Testis (tissue), 3 donors: ENCODE data around the gene VSTM1. TPM values are rescaled to one million over a fixed set of nuclear protein-coding genes. Genes with fewer than 3 reads are reported as not detected.

Experiments used
- DNase-seq: peaks from one replicate; pipeline ENCODE4 v3.0.0-alpha.2; 2019
- H3K27ac ChIP-seq, 2 donors: fragments of 200-600 bp; sonication (generic); one replicate each; pipeline ENCODE4 v1.5.1; 2019
- H3K27me3 ChIP-seq: fragments of 200-600 bp; sonication (generic); one replicate; pipeline ENCODE4 v1.5.1; 2019
- H3K36me3 ChIP-seq: fragments of 200-600 bp; sonication (generic); one replicate; pipeline ENCODE4 v1.5.1; 2017; ENCODE audit warnings: low read depth; ENCODE audit errors: missing control alignments
- H3K4me1 ChIP-seq: fragments of 200-600 bp; sonication (generic); one replicate; pipeline ENCODE4 v1.5.1; 2019
- H3K4me3 ChIP-seq, 2 donors: fragments of 200-600 bp; sonication (generic); one replicate each; pipeline ENCODE4 v1.5.1; 2017 to 2019
- H3K9me3 ChIP-seq: fragments of 200-600 bp; sonication (generic); one replicate; pipeline ENCODE4 v1.5.1; 2017
- POLR2A ChIP-seq: fragments of 450-650 bp; IDR thresholded peaks from one replicate; pipeline ENCODE4 v1.6.1; 2017; ENCODE audit warnings: antibody characterized with exemption, mild to moderate bottlenecking, moderate library complexity
- WGBS, 2 donors: methylation state at CpG; one replicate each; pipeline ENCODE4 v1.1.5; 2018; 5-methylcytosine and 5-hydroxymethylcytosine counted together
- intact Hi-C: fragments of 100-400 bp; cut with DNase I; formaldehyde crosslinking; loops from one replicate; pipeline ENCODE4 v1.15.1; 2023; ENCODE audit warnings: low total_unique reads
- polyA plus RNA-seq: library from polyadenylated mRNA; stranded (reverse); fragments of 350-450 nt; fragmentation: Illumina TruSeq; extraction: RNeasy Lipid Tissue Mini Kit (QIAGEN cat#74804); gene quantifications from one replicate; pipeline ENCODE4 v1.2.3, GENCODE V29; 2014; ENCODE audit warnings: low read depth, low replicate concordance; ENCODE audit not compliant: insufficient read depth
- total RNA-seq, 2 donors: library from RNA; depleted of rRNA; stranded (reverse); fragments of >200 nt; gene quantifications; one replicate each; pipeline ENCODE4 v1.2.3, GENCODE V29; 2016
- TF ChIP-seq, protein P1 (sequence below), 3 experiments: fragments of 450-650 bp in 2 of 3; fragments of 200-600 bp in 1 of 3; sonication (generic) in 1 of 3; IDR thresholded peaks; one replicate each; pipeline ENCODE4 v1.5.1; 2016 to 2019; ENCODE audit warnings: antibody characterized with exemption in 3 of 3, mild to moderate bottlenecking in 2 of 3, moderate library complexity in 1 of 3

Gene VSTM1
- total and polyA plus RNA-seq, 3 donors from 2014 or later: 1.4 TPM; not detected in 2

DNA sequence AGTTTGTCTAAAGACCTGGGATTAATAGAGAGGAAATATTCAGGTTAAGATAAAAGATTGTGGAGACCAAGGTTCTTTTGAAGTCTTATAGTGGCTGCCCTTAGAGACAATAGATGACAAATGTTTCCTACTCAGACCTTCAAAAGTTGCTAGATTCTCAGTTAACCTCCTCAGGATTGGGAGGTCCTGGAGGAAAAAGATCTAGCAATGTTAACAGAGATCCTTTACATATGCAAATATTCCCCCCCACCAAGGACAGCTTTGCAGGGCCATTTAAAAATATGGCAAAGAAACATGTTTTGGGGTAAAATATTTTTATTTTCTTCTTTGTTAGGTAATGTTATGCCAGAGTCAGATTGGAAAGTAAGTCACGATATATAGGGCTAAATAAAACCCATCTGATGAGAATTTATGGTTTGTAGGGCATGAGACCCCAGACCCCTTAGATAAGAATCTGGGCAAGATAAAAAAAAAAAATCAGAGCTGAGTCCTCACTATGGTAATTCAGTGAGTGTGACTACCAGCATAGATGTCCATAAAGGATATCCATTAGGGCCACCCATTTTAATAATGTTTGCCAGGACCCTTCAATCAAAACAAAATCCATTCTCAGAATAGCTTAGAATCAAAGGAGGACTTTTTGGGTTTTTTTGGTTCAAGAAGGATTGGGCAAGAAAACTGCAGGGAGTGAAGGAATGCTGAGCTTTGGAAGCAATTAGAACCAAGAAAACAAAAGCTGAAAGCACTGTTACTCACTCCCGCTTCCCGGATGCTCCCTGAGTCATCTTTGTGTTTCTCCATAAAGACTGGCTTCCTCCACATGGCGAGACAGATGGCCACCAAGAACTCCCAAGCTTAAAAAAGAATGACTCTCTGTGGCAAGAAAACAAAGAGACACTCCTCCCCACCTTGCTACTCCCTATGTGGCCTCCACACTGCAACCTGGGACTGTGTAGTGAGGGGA lies 28.2 kb downstream of the VSTM1 start:
- intact Hi-C loops: no loop called here
- no peak for DNase-seq
- Histone ChIP-seq H3K36me3 (no peaks in the 10 kb centered on the region), H3K27me3 (no peaks in the 10 kb centered on the region), H3K4me3 (no peak overlapping the region), H3K27ac (no peak overlapping the region), H3K9me3 (no peaks in the 10 kb centered on the region), H3K4me1 (no peaks in the 10 kb centered on the region)
- 60 to 64% methylated on average over 4 of the region's 4 CpGs for WGBS, 2 donors
- no peak for TF ChIP-seq POLR2A

DNA sequence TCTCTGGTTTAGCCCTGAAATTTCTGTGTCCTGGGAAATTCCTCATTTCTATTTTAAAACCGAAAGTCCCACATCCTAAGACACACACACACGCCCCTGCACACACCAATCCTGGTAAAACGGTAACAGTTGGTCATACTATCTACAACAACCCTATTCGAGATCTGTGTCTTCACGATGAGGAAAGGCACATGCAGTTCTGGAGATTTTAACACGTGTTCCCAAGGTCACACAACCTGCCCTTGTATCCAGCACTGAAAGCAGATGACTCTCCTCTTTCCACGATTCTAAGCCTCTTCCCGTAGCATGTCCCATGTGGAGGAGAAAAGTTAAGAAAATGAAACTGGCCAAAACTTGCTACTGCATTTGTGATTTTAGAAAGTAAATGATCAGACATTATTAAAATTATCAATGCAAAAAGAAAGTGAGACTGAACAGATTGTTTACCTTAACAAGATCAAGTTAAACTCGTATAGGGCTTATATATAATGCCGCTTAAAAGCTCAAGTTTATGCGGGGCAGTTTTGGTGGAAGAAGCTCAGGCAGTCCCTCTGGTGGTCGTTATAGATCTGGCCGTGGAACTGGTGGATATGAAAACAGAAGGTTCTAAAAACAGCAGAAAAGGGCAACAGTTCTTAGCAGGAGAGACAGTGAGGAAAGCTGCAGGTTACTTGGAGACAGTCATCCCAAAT lies 32.7 kb downstream of the VSTM1 start:
- H3K27me3 ChIP-seq: no peaks in the 10 kb centered on the region
- WGBS, 2 donors: 42 to 43% methylated on average over 13 of the region's 13 CpGs

DNA sequence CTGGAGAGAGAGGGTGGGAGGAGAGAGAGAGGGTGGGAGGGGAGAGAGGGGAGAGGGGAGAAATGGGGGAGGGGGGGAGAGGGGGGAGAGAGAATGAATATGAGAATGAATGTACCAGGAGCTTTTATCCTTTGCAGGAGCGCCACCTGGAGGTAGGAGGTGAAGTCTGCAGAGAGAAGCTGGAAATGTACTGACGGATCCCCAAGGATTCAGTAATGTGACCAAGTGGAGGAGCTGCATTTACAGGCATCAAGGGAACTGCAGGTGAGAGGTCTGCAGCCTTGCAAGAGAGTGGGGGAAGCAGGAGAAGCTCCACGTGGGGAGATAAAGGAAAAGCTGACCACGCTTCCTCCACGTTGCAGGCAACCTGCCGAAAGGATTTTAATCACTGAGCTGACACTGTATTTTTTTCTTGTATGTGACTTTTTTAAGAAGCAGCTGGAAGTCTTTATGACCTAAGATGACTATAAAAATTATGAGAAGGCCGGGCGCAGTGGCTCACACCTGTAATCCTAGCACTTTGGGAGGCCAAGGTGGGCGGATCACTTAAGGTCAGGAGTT lies 33.7 kb downstream of the VSTM1 start:
- Histone ChIP-seq H3K9me3 (no peaks in the 10 kb centered on the region), H3K27ac (no peak overlapping the region), H3K4me3 (no peak overlapping the region), H3K4me1 (no peaks in the 10 kb centered on the region), H3K36me3 (no peaks in the 10 kb centered on the region), H3K27me3 (no peaks in the 10 kb centered on the region)
- intact Hi-C loops: no loop called here
- peak; percentile 80 for DNase-seq
- 31 to 37% methylated on average over 9 of the region's 9 CpGs for WGBS, 2 donors
- TF ChIP-seq POLR2A: no peak
- TF ChIP-seq, protein P1, sequence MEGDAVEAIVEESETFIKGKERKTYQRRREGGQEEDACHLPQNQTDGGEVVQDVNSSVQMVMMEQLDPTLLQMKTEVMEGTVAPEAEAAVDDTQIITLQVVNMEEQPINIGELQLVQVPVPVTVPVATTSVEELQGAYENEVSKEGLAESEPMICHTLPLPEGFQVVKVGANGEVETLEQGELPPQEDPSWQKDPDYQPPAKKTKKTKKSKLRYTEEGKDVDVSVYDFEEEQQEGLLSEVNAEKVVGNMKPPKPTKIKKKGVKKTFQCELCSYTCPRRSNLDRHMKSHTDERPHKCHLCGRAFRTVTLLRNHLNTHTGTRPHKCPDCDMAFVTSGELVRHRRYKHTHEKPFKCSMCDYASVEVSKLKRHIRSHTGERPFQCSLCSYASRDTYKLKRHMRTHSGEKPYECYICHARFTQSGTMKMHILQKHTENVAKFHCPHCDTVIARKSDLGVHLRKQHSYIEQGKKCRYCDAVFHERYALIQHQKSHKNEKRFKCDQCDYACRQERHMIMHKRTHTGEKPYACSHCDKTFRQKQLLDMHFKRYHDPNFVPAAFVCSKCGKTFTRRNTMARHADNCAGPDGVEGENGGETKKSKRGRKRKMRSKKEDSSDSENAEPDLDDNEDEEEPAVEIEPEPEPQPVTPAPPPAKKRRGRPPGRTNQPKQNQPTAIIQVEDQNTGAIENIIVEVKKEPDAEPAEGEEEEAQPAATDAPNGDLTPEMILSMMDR (IDR thresholded peaks at IDR 0.05): peak in 2 of 3 experiments; percentile 41 to 60

More for the DNA sequence above, 32.7 kb downstream of the VSTM1 start:
- no peaks in the 10 kb centered on the region for H3K9me3 ChIP-seq
- H3K27ac ChIP-seq: no peak overlapping the region
- H3K4me1 ChIP-seq: no peaks in the 10 kb centered on the region
- TF ChIP-seq, protein P1 (IDR thresholded peaks at IDR 0.05): peak in 1 of 3 experiments; percentile 26
- TF ChIP-seq POLR2A: no peak
- intact Hi-C loops: no loop called here
- DNase-seq: no peak
- no peak overlapping the region for H3K4me3 ChIP-seq
- H3K36me3 ChIP-seq: no peaks in the 10 kb centered on the region

DNA sequence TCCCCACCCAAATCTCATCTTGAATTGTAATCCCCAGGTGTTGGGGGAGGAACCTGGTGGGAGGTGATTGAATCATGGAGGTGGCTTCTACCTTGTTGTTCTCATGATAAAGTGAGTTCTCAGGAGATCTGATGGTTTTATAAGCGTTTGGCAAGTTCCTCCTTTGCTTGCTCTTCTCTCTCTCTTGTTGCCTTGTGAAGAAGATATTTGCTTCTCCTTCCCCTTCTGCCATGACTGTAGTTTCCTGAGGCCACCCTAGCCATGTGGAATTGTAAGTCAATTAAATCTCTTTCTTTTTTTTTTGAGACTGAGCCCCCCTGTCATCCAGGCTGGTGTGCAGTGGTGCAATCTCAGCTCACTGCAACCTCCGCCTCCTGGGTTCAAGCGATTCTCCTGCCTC lies 34.4 kb downstream of the VSTM1 start:
- Histone ChIP-seq H3K4me1 (no peaks in the 10 kb centered on the region), H3K27ac (no peak overlapping the region), H3K27me3 (no peaks in the 10 kb centered on the region), H3K36me3 (no peaks in the 10 kb centered on the region), H3K9me3 (no peaks in the 10 kb centered on the region), H3K4me3 (no peak overlapping the region)
- no peak for DNase-seq
- WGBS, 2 donors: 69 to 75% methylated on average over 3 of the region's 3 CpGs
- intact Hi-C loops: no loop called here
- TF ChIP-seq, protein P1 (IDR thresholded peaks at IDR 0.05): no peak
- TF ChIP-seq POLR2A: no peak

DNA sequence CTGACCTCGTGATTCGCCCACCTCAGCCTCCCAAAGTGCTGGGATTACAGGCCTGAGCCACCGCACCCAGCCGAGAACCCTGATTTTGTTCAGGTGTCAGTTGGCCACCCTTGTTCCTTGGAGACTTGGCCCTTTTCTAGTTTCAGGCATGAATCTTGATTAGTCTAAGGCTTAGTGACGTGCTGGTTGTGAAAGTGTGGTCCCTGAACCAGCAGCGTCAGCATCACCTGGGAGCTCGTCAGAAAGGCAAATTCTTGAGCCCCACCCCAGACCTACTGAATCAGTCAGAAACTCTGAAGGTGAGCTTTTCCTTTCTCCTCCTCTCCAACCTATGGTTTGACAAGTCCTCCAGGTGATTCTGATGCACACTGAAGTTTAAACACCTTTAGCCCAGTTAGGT lies 37.0 kb downstream of the VSTM1 start:
- H3K4me1 ChIP-seq: no peaks in the 10 kb centered on the region
- H3K9me3 ChIP-seq: no peaks in the 10 kb centered on the region
- 77 to 97% methylated on average over 4 to 7 of the region's 7 CpGs for WGBS, 2 donors
- no peak for TF ChIP-seq POLR2A
- TF ChIP-seq, protein P1 (IDR thresholded peaks at IDR 0.05): no peak
- intact Hi-C loops: no loop called here
- no peak overlapping the region for H3K4me3 ChIP-seq
- DNase-seq: no peak
- no peak overlapping the region for H3K27ac ChIP-seq
- no peaks in the 10 kb centered on the region for H3K36me3 ChIP-seq
- no peaks in the 10 kb centered on the region for H3K27me3 ChIP-seq
